Measurements from ENCODE around the gene FCN2. TPM values are rescaled to one million over a fixed set of nuclear protein-coding genes. Genes with fewer than 3 reads are reported as not detected.

Gene FCN2
- total RNA-seq, 1 donor from 2014 or later: not detected

GRCh38 chr9:134891053-134891452 lies 10.4 kb downstream of the FCN2 start:
- no peaks in the 10 kb centered on the region for H3F3A ChIP-seq (ENCODE audit: low read depth)
- Mint-ChIP-seq H3K36me3 (no peaks in the 10 kb centered on the region), H3K4me1 (peaks cover 4% of the 10 kb centered on the region), H3K27me3 (ENCODE audit: insufficient read depth, low read depth) (peaks cover 6% of the 10 kb centered on the region), H3K27ac (no peak overlapping the region), H3K4me3 (no peak overlapping the region), H3K9me3 (peaks cover 9% of the 10 kb centered on the region)
- no peak overlapping the region for H3K27ac ChIP-seq
- H3K9me3 ChIP-seq (ENCODE audit: low read depth): no peaks in the 10 kb centered on the region
- no peaks in the 10 kb centered on the region for H3K79me2 ChIP-seq (ENCODE audit: low read depth)
- H3K27me3 ChIP-seq: no peaks in the 10 kb centered on the region
- TF ChIP-seq CTCF (IDR thresholded peaks at IDR 0.05) (no peak), EZH2 (IDR thresholded peaks at IDR 0.05) (no peak), EZH2phosphoT487 (IDR thresholded peaks at IDR 0.05) (no peak)
- no peak overlapping the region for H3K4me3 ChIP-seq
- no peaks in the 10 kb centered on the region for H4K20me1 ChIP-seq (ENCODE audit: low read depth)
- no peaks in the 10 kb centered on the region for H3K4me1 ChIP-seq
- no peak overlapping the region for H2AFZ ChIP-seq (replicated peaks)
- no peak for DNase-seq (ENCODE audit: low spot score)
- no peak overlapping the region for H3K9ac ChIP-seq
- H3K36me3 ChIP-seq: no peaks in the 10 kb centered on the region
- H3K4me2 ChIP-seq: no peak overlapping the region

GRCh38 chr9:134891713-134892112 lies 11.1 kb downstream of the FCN2 start:
- Histone ChIP-seq H3K4me2 (no peak overlapping the region), H3K36me3 (no peaks in the 10 kb centered on the region), H3K9ac (no peak overlapping the region), H3F3A (ENCODE audit: low read depth) (no peaks in the 10 kb centered on the region), H3K4me3 (no peak overlapping the region), H4K20me1 (ENCODE audit: low read depth) (no peaks in the 10 kb centered on the region), H3K27ac (no peak overlapping the region), H2AFZ (replicated peaks) (no peak overlapping the region), H3K4me1 (no peaks in the 10 kb centered on the region), H3K79me2 (ENCODE audit: low read depth) (no peaks in the 10 kb centered on the region), H3K27me3 (no peaks in the 10 kb centered on the region), H3K9me3 (ENCODE audit: low read depth) (no peaks in the 10 kb centered on the region)
- Mint-ChIP-seq H3K9me3 (peaks cover 9% of the 10 kb centered on the region), H3K4me1 (no peaks in the 10 kb centered on the region), H3K4me3 (no peak overlapping the region), H3K27ac (no peak overlapping the region), H3K36me3 (no peaks in the 10 kb centered on the region), H3K27me3 (ENCODE audit: insufficient read depth, low read depth) (peaks cover 5% of the 10 kb centered on the region)
- DNase-seq (ENCODE audit: low spot score): no peak
- no peak for TF ChIP-seq EZH2phosphoT487 (IDR thresholded peaks at IDR 0.05)
- no peak for TF ChIP-seq EZH2 (IDR thresholded peaks at IDR 0.05)
- no peak for TF ChIP-seq CTCF (IDR thresholded peaks at IDR 0.05)

GRCh38 chr9:134892221-134892620 lies 11.6 kb downstream of the FCN2 start:
- no peak for DNase-seq (ENCODE audit: low spot score)
- Mint-ChIP-seq H3K9me3 (peaks cover 9% of the 10 kb centered on the region), H3K36me3 (no peaks in the 10 kb centered on the region), H3K27ac (no peak overlapping the region), H3K4me1 (no peaks in the 10 kb centered on the region), H3K27me3 (ENCODE audit: insufficient read depth, low read depth) (peaks cover 2% of the 10 kb centered on the region), H3K4me3 (no peak overlapping the region)
- Histone ChIP-seq H3K36me3 (no peaks in the 10 kb centered on the region), H4K20me1 (ENCODE audit: low read depth) (no peaks in the 10 kb centered on the region), H3K27me3 (no peaks in the 10 kb centered on the region), H3K4me3 (no peak overlapping the region), H3K9ac (no peak overlapping the region), H3K27ac (no peak overlapping the region), H2AFZ (replicated peaks) (no peak overlapping the region), H3K4me1 (no peaks in the 10 kb centered on the region), H3F3A (ENCODE audit: low read depth) (no peaks in the 10 kb centered on the region), H3K9me3 (ENCODE audit: low read depth) (no peaks in the 10 kb centered on the region), H3K79me2 (ENCODE audit: low read depth) (no peaks in the 10 kb centered on the region), H3K4me2 (no peak overlapping the region)
- TF ChIP-seq EZH2 (IDR thresholded peaks at IDR 0.05) (no peak), CTCF (IDR thresholded peaks at IDR 0.05) (no peak), EZH2phosphoT487 (IDR thresholded peaks at IDR 0.05) (no peak)

All from neural progenitor cell (in vitro differentiated cells).